Sigmoid colon (tissue), 7 donors: ENCODE data around the gene GET3. TPM values are rescaled to one million over a fixed set of nuclear protein-coding genes. Genes with fewer than 3 reads are reported as not detected.
"Not testable (repeated sequence)": the region's sequence is repeated elsewhere in the genome, so short reads cannot be mapped to it uniquely, and the experiment has no call there.

ENCODE experiments used
- DNase-seq: peaks from one replicate; pipeline ENCODE4 v3.0.0-alpha.2; 2019
- H3K27ac ChIP-seq, 4 donors: fragments of 200-600 bp; sonication (generic); one replicate each; pipeline ENCODE4 v1.5.1; 2016 to 2019; ENCODE audit warnings: mild to moderate bottlenecking in 1 of 4
- H3K27me3 ChIP-seq, 3 donors: fragments of 200-600 bp; sonication (generic); one replicate each; pipeline ENCODE4 v1.5.1; 2019; ENCODE audit warnings: mild to moderate bottlenecking in 1 of 3
- H3K36me3 ChIP-seq, 4 donors: fragments of 200-600 bp; sonication (generic); one replicate each; pipeline ENCODE4 v1.5.1; 2016 to 2019
- H3K4me1 ChIP-seq, 4 donors: fragments of 200-600 bp; sonication (generic); one replicate each; pipeline ENCODE4 v1.5.1; 2017 to 2019
- H3K4me3 ChIP-seq, 4 donors: fragments of 200-600 bp; sonication (generic); one replicate each; pipeline ENCODE4 v1.5.1; 2017 to 2019; ENCODE audit warnings: mild to moderate bottlenecking in 2 of 4, moderate library complexity in 1 of 4
- H3K9me3 ChIP-seq, 4 donors: fragments of 200-600 bp in 3 of 4; sonication (generic) in 3 of 4; one replicate each; pipeline versions ENCODE4 v1.5.1 to v1.6.1; 2013 to 2019
- CTCF ChIP-seq, 4 experiments: fragments of 450-650 bp in 3 of 4; fragments of 200-600 bp in 1 of 4; IDR thresholded peaks; one replicate each; pipeline ENCODE4 v1.5.1; 2016 to 2019; ENCODE audit warnings: antibody characterized with exemption in 4 of 4, mild to moderate bottlenecking in 3 of 4, moderate library complexity in 2 of 4
- EP300 ChIP-seq, 4 donors: sonication (generic); formaldehyde crosslinking; IDR thresholded peaks; one replicate each; pipeline ENCODE4 v1.6.1; 2017; ENCODE audit warnings: antibody characterized with exemption in 4 of 4
- POLR2A ChIP-seq, 2 donors: fragments of 450-650 bp; IDR thresholded peaks; one replicate each; pipeline ENCODE4 v1.6.1; 2016; ENCODE audit warnings: antibody characterized with exemption in 2 of 2, mild to moderate bottlenecking in 2 of 2, moderate library complexity in 2 of 2
- POLR2AphosphoS5 ChIP-seq, 4 donors: sonication (generic); formaldehyde crosslinking; IDR thresholded peaks; one replicate each; pipeline ENCODE4 v1.6.1; 2017; ENCODE audit warnings: antibody characterized with exemption in 4 of 4
- WGBS, 2 donors: extraction: QIAGEN DNeasy Blood & Tissue Kit; methylation state at CpG; one replicate each; pipeline ENCODE4 v1.1.7; 2013; 5-methylcytosine and 5-hydroxymethylcytosine counted together
- intact Hi-C: fragments of 100-400 bp; cut with DNase I; formaldehyde crosslinking; loops from one replicate; pipeline ENCODE4 v1.15.1; 2023
- polyA plus RNA-seq, 3 donors: library from polyadenylated mRNA; stranded (reverse); fragments of 200-250 nt; gene quantifications; one replicate each; pipeline ENCODE4 v1.2.3, GENCODE V29; 2013
- total RNA-seq, 4 donors: library from RNA; depleted of rRNA; stranded (reverse); fragments of >200 nt; gene quantifications; one replicate each; pipeline ENCODE4 v1.1.0, GENCODE V29; 2016
- donor health status: healthy with polysubstance abuse.
- donor health status: Bipolar disorder and iron deficiency.
- donor health status: healthy.

The GET3 gene
- total and polyA plus RNA-seq, 7 donors: 34.6 to 121 (median 59.4) TPM

GRCh38 chr19:12723641-12724426, 13.5 kb upstream of the GET3 start, which contains the start of gene TNPO2:
TNPO2 (minus strand) TSS chr19:12723932; CDS start chr19:12720977, 2,955 bp downstream.
- peak; percentile 77 for DNase-seq
- Histone ChIP-seq H3K27me3 (no peaks in the 10 kb centered on the region), H3K36me3 (peaks cover 0 to 18% (median 3%) of the 10 kb centered on the region in 4 donors), H3K4me1 (peaks cover 0 to 49% (median 43%) of the 10 kb centered on the region in 4 donors), H3K4me3 (peak within 1 kb of the TSS; percentile 54 to 98 (median 77)), H3K9me3 (no peaks in the 10 kb centered on the region), H3K27ac (peak within 1 kb of the TSS; percentile 93 to 98 (median 95))
- WGBS, 2 donors: 4% methylated on average over 28 of the region's 28 CpGs
- TF ChIP-seq POLR2A (IDR thresholded peaks at IDR 0.05) (no peak), EP300 (IDR thresholded peaks at IDR 0.05) (no peak), POLR2AphosphoS5 (IDR thresholded peaks at IDR 0.05) (peak in 1 of 4 donors; percentile 9)
- intact Hi-C loops: loop anchor here (2.0 kb wide), 1 partner anchor 43 kb away; the partner anchor contains the start of gene DHPS

- DNase-seq, H3K27me3 ChIP-seq, H3K9me3 ChIP-seq, H3K4me3 ChIP-seq, H3K27ac ChIP-seq, intact Hi-C loops: not testable (repeated sequence)
- 95 to 96% methylated on average over 10 of the region's 10 CpGs for WGBS, 2 donors
- Histone ChIP-seq H3K36me3 (peaks cover 7 to 31% (median 13%) of the 10 kb centered on the region in 4 donors), H3K4me1 (peaks cover 0 to 31% (median 27%) of the 10 kb centered on the region in 4 donors)
Observed at GRCh38 chr19:12725612-12726011, 11.7 kb upstream of the GET3 start.

- TF ChIP-seq CTCF (IDR thresholded peaks at IDR 0.05) (no peak), POLR2AphosphoS5 (IDR thresholded peaks at IDR 0.05) (no peak), EP300 (IDR thresholded peaks at IDR 0.05) (no peak), POLR2A (IDR thresholded peaks at IDR 0.05) (no peak)
- Histone ChIP-seq H3K4me1 (peaks cover 0 to 30% (median 27%) of the 10 kb centered on the region in 4 donors), H3K9me3 (no peaks in the 10 kb centered on the region), H3K36me3 (peaks cover 11 to 40% (median 20%) of the 10 kb centered on the region in 4 donors), H3K27ac (no peak overlapping the region), H3K4me3 (no peak overlapping the region), H3K27me3 (no peaks in the 10 kb centered on the region)
- WGBS, 2 donors: 94 to 95% methylated on average over 2 of the region's 2 CpGs
- intact Hi-C loops: no loop called here
- no peak for DNase-seq
Observed at GRCh38 chr19:12726988-12727316, 10.3 kb upstream of the GET3 start.

GRCh38 chr19:12727745-12728433, 9.4 kb upstream of the GET3 start:
- intact Hi-C loops: no loop called here
- 96 to 97% methylated on average over 9 of the region's 9 CpGs for WGBS, 2 donors
- H3K4me1 ChIP-seq: peaks cover 0 to 37% (median 35%) of the 10 kb centered on the region in 4 donors
- no peak overlapping the region for H3K27ac ChIP-seq
- H3K9me3 ChIP-seq: no peaks in the 10 kb centered on the region
- H3K36me3 ChIP-seq: peaks cover 11 to 40% (median 20%) of the 10 kb centered on the region in 4 donors
- no peak overlapping the region for H3K4me3 ChIP-seq
- no peak for TF ChIP-seq CTCF (IDR thresholded peaks at IDR 0.05)
- TF ChIP-seq EP300 (IDR thresholded peaks at IDR 0.05): no peak
- no peak for TF ChIP-seq POLR2AphosphoS5 (IDR thresholded peaks at IDR 0.05)
- no peak for TF ChIP-seq POLR2A (IDR thresholded peaks at IDR 0.05)
- no peaks in the 10 kb centered on the region for H3K27me3 ChIP-seq
- no peak for DNase-seq

GRCh38 chr19:12730064-12730463, 7.2 kb upstream of the GET3 start:
- TF ChIP-seq EP300 (IDR thresholded peaks at IDR 0.05): no peak
- TF ChIP-seq CTCF (IDR thresholded peaks at IDR 0.05): no peak
- TF ChIP-seq POLR2AphosphoS5 (IDR thresholded peaks at IDR 0.05): no peak
- TF ChIP-seq POLR2A (IDR thresholded peaks at IDR 0.05): no peak

More at GRCh38 chr19:12730064-12730463, 7.2 kb upstream of the GET3 start:
- Histone ChIP-seq H3K27me3 (no peaks in the 10 kb centered on the region), H3K4me3 (no peak overlapping the region), H3K4me1 (peaks cover 0 to 33% (median 29%) of the 10 kb centered on the region in 4 donors), H3K36me3 (peaks cover 11 to 40% (median 20%) of the 10 kb centered on the region in 4 donors), H3K27ac (no peak overlapping the region), H3K9me3 (no peaks in the 10 kb centered on the region)
- intact Hi-C loops: no loop called here
- DNase-seq: no peak
- 73 to 82% methylated on average over 3 of the region's 3 CpGs for WGBS, 2 donors
